OCI-LY1 (cell line): Measurements from ENCODE around the gene CDH23.

ENCODE experiments used
- H2AFZ ChIP-seq: fragments of 200-600 bp; sonication (generic), shearing (Covaris generic); 2 replicates; pipeline ENCODE4 v1.6.0; 2014; ENCODE audit warnings: antibody characterized with exemption, mild to moderate bottlenecking, low read length
- H3F3A ChIP-seq: fragments of 200-600 bp; sonication (generic), shearing (Covaris generic); 2 replicates; pipeline ENCODE4 v1.6.0; 2014; ENCODE audit warnings: mild to moderate bottlenecking, antibody characterized with exemption, low read length, moderate library complexity; ENCODE audit not compliant: insufficient read depth
- H3K27ac ChIP-seq: fragments of 200-600 bp; sonication (generic); 2 replicates; pipeline ENCODE4 v1.5.1; 2014; ENCODE audit warnings: low read length, mixed run types, mild to moderate bottlenecking, low read depth; ENCODE audit not compliant: poor library complexity, severe bottlenecking
- H3K27me3 ChIP-seq: fragments of 200-600 bp; sonication (generic); 2 replicates; pipeline ENCODE4 v1.6.0; 2014; ENCODE audit warnings: antibody characterized with exemption, mild to moderate bottlenecking, low read length, moderate library complexity; ENCODE audit not compliant: insufficient read depth
- H3K36me3 ChIP-seq: fragments of 200-600 bp; sonication (generic); 2 replicates; pipeline ENCODE4 v1.6.1; 2014; ENCODE audit warnings: mild to moderate bottlenecking, antibody characterized with exemption, low read length, moderate library complexity, mixed read lengths; ENCODE audit not compliant: insufficient read depth
- H3K4me1 ChIP-seq: fragments of 200-600 bp; sonication (generic); 2 replicates; pipeline ENCODE4 v1.5.1; 2014; ENCODE audit warnings: mild to moderate bottlenecking, low read length, moderate library complexity; ENCODE audit not compliant: insufficient read depth, severe bottlenecking
- H3K4me2 ChIP-seq: fragments of 200-600 bp; sonication (generic), shearing (Covaris generic); 2 replicates; pipeline ENCODE4 v1.6.1; 2014; ENCODE audit warnings: low read length
- H3K4me3 ChIP-seq: fragments of 200-600 bp; sonication (generic); 2 replicates; pipeline ENCODE4 v1.5.1; 2014; ENCODE audit warnings: low read length, low read depth, mild to moderate bottlenecking, mixed read lengths; ENCODE audit not compliant: poor library complexity, severe bottlenecking
- H3K79me2 ChIP-seq: fragments of 200-600 bp; shearing (Covaris generic); 2 replicates; pipeline ENCODE4 v1.6.1; 2016; ENCODE audit warnings: mixed run types, low read length, mixed read lengths; ENCODE audit not compliant: insufficient read depth
- H3K9ac ChIP-seq: fragments of 200-600 bp; sonication (generic), shearing (Covaris generic); 2 replicates; pipeline ENCODE4 v1.6.1; 2014; ENCODE audit warnings: mild to moderate bottlenecking, low read length, mixed read lengths
- H3K9me2 ChIP-seq: fragments of 200-600 bp; sonication (generic), shearing (Covaris generic); 2 replicates; pipeline ENCODE4 v1.6.1; 2014; ENCODE audit warnings: low read depth, mild to moderate bottlenecking, low read length, mixed read lengths
- H3K9me3 ChIP-seq: fragments of 200-600 bp; shearing (Covaris generic); 2 replicates; pipeline ENCODE4 v1.6.1; 2014; ENCODE audit warnings: low read length, mixed read lengths
- H4K20me1 ChIP-seq: fragments of 200-600 bp; sonication (generic), shearing (Covaris generic); 2 replicates; pipeline ENCODE4 v1.6.0; 2016; ENCODE audit warnings: mild to moderate bottlenecking, low read length; ENCODE audit not compliant: insufficient read depth
- CTCF ChIP-seq: fragments of 200-600 bp; sonication (generic), shearing (Covaris generic); IDR thresholded peaks from 2 replicates; pipeline ENCODE4 v1.5.1; 2017; ENCODE audit warnings: mild to moderate bottlenecking, antibody characterized with exemption, low read length, moderate library complexity, mixed read lengths
- EZH2 ChIP-seq: fragments of 200-600 bp; sonication (generic), shearing (Covaris generic); IDR thresholded peaks from 2 replicates; pipeline ENCODE4 v1.8.0; 2017; ENCODE audit warnings: borderline replicate concordance, mixed run types, mild to moderate bottlenecking, antibody characterized with exemption, low read length, moderate library complexity, mixed read lengths

The CDH23 gene

GRCh38 chr10:71432956-71433767, 36.4 kb downstream of the CDH23 start:
- H3K9me3 ChIP-seq: no peaks in the 10 kb centered on the region
- no peaks in the 10 kb centered on the region for H3K9me2 ChIP-seq
- H3K4me1 ChIP-seq: no peaks in the 10 kb centered on the region
- H4K20me1 ChIP-seq: no peaks in the 10 kb centered on the region
- H3K36me3 ChIP-seq: no peaks in the 10 kb centered on the region
- H3F3A ChIP-seq: no peaks in the 10 kb centered on the region
- no peak overlapping the region for H3K4me3 ChIP-seq
- no peak overlapping the region for H3K27ac ChIP-seq
- no peak overlapping the region for H3K9ac ChIP-seq
- TF ChIP-seq EZH2: no peak
- TF ChIP-seq CTCF: no peak
- no peak overlapping the region for H3K4me2 ChIP-seq
- H2AFZ ChIP-seq: no peak overlapping the region
- H3K27me3 ChIP-seq: 0 out of 2 replicates have a peak, but pooled peaks cover 4% of the 10 kb centered on the region
- H3K79me2 ChIP-seq: no peaks in the 10 kb centered on the region

DNA sequence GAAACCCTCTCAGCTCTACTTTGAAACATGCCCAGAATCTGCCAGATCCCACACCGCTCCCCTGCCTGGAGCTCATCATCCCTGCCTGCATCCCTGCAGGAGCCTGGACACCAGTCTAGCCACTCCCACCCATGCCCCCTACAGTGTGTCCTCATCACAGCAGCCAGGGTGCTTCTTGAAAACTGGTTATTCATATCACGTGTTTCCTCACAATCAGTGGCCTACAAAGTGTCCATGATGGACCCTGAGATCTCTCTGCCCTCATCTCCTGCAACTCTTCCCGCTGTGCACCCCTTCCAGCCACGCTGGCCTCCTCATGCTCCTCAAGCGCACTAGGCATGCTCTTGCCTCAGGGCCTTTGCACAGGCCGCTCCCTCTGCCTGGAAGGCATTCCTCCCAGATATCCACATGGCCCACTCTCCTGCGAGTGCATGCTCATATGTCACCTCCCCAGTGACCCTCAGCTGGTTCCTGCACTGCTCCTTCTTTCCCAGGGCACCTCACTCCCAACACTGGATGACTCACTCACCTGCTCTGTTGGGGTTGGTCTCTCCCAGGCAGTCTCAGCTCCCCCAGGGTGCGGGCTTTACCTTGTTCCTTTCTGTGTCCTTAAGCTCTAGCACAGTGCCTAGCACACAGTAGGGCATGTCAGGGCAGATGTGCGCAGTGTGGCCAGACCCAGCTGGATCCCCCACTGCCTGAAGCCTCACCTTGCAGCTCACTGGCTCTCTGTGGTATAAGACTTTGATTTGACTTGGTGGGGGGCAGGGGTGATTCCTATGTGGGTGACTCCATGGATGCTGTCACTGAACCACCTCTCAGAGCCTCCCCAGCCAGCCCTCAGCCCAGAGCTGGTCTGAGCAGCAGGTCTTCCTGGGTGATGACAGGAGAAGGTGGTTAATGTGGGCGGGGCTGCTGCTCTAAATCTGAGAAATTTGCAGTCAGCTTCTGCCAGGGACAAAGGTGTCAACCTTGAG, 37.3 kb downstream of the CDH23 start:
- TF ChIP-seq EZH2 (no peak), CTCF (no peak)
- Histone ChIP-seq H2AFZ (no peak overlapping the region), H3K9me3 (no peaks in the 10 kb centered on the region), H3F3A (no peaks in the 10 kb centered on the region), H3K27ac (no peak overlapping the region), H3K4me2 (no peak overlapping the region), H3K36me3 (no peaks in the 10 kb centered on the region), H3K9me2 (no peaks in the 10 kb centered on the region), H4K20me1 (no peaks in the 10 kb centered on the region), H3K4me1 (no peaks in the 10 kb centered on the region), H3K9ac (no peak overlapping the region), H3K79me2 (no peaks in the 10 kb centered on the region), H3K4me3 (no peak overlapping the region), H3K27me3 (0 out of 2 replicates have a peak, but pooled peaks cover 4% of the 10 kb centered on the region)

DNA sequence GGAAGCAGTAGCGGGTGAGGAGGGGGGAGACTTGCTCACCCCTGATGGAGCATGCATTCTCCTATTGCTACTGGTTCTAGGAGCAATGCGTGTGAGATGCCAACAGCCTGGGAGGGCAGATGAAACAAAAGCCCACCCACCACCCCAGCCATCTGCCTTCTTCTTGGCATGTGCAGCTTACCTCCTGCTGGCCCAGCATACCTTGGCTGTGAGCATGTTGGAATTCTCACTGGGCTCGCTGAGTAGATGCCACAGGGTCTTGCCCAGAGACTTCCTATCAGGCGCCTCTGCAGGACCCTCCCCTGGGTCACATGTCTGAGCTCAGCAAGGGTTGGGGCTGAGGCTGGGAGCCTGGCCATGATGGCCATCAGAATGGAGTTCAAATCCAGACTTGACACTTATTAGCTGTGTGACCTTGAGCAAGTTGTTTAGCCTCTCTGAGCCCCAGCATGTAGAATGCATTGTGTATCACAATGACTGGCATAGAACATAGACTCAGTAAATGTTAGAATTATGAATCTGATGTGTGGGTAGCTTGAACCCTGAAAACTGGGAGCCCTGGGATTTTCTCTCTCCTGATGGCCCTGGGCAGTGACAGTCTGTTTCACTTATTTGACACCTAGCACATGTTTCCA, 38.2 kb downstream of the CDH23 start:
- H2AFZ ChIP-seq: no peak overlapping the region
- no peak overlapping the region for H3K9ac ChIP-seq
- no peak overlapping the region for H3K27ac ChIP-seq
- H3K36me3 ChIP-seq: no peaks in the 10 kb centered on the region
- no peak for TF ChIP-seq CTCF
- TF ChIP-seq EZH2: no peak
- H4K20me1 ChIP-seq: no peaks in the 10 kb centered on the region
- 0 out of 2 replicates have a peak, but pooled peaks cover 4% of the 10 kb centered on the region for H3K27me3 ChIP-seq
- no peaks in the 10 kb centered on the region for H3F3A ChIP-seq
- no peaks in the 10 kb centered on the region for H3K4me1 ChIP-seq
- H3K4me3 ChIP-seq: no peak overlapping the region
- no peaks in the 10 kb centered on the region for H3K9me2 ChIP-seq
- H3K9me3 ChIP-seq: no peaks in the 10 kb centered on the region
- H3K4me2 ChIP-seq: no peak overlapping the region
- H3K79me2 ChIP-seq: no peaks in the 10 kb centered on the region
